Iris pigment epithelial cell (primary cell): Measurements from ENCODE around the gene SLC25A26.

Experiments used
- DNase-seq: peaks from one replicate; pipeline ENCODE4 v3.0.0-alpha.2; 2011; ENCODE audit warnings: low read depth

The SLC25A26 gene

DNA sequence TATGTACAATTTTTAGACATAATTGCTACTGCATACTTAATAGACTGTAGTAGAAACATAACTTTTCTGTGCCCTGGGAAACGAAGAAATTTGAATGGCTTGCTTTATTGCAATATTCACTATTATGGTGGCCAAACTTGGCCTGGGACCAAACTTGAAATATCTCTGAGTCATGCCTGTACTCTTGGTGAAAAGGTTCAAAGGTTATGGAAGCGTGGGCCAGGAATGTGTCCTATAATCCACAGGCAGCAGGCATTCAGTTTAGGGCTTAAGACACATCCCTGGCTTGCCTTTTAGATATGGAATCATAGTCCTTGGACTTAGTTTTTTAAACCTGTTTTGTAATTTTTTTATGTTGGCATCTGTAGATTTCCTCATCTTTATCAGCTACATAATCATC lies 155.8 kb downstream of the SLC25A26 start:
- peak; percentile 93 for DNase-seq

DNA sequence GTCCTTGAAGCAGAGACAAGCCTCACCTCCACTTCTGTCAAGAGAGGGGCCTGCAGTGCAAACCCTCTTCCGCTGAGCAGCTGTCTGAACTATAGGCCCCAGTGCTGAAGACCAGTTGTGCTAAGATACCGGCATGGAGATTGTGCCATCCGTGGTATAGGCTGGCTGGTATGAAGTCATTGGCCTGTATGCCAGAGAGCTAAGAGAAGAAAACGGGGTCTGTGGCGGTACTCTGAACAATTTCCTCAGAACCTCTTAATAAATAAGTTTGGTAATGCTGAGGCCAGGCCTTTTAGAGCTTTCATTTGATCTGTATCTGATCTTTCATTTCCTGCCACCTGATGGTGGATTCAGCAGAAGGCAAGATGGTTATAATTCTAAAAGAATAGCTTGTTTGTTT lies 157.0 kb downstream of the SLC25A26 start:
- DNase-seq: no peak

DNA sequence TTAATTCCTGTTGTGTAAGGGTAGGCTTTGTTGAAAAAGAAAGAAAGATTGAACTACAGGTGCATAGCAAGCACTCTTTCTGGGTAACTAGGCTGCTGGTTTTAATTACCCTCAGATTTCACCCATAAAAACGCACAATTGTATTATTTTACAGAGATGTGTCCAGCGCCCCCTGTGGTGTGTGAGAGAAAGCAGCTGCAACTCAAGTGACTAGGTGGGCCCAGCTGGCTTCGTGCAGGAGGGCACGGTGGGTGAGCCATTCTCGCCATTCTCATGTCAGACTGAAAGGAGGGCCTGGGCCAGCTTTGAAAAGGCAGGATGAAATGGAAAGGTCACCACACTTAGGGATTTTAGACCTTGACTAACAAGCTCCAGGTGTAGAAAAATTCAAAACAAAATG lies 157.5 kb downstream of the SLC25A26 start:
- DNase-seq: peak; percentile 40

DNA sequence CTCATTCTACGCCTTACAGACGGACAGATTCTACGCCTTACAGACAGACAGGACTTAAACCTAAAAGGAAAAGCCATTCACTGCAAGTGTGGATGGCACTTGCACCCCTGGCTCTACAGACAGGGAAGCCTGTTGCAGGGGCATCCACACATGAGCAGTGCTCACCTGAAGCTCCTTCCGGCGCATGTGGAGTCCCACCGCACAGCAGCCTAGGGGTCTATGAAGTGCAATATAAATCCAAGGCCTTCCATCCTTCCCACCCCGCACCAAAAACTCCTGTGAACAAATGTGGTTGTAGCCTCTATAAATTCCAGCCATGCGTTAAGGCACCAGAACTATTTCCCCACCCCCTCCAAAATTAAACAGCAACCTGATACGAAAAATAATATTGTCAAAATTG lies 158.8 kb downstream of the SLC25A26 start:
- DNase-seq: no peak

DNA sequence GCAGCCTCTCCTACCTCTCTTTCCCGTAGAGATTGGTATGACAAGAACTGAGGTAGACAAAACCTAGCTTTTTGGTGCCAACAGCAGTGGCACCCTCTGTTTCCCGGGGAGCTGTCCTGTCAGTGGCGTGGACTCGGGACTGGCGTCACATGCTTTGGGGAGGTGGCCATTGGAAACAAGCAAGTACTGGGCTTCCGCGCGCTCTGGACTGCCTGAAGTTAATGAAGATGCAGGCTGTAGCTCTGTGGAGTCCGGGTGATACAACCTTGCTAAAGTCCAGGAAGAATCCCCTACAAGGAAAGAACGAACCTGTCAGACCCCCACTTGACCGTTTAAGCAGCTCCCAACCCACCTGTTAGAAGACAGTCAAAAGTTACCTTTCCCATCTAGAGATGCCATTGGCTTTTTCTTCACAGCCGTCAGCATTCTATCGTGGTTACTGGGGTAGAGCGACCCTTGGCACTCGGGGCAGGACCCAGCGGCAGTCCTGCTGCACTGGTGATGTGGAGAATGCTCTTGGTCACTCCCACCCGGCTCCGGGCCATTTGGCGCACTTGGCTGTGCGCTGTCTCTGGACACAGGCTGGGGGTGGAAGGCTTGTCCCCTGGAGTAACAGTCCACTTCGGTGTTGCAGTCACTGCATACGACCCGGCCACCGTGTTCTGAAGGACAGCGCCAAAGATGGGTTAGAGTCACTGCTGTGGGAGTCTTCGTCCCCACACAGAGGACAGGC lies 159.6 kb downstream of the SLC25A26 start:
- DNase-seq: no peak

DNA sequence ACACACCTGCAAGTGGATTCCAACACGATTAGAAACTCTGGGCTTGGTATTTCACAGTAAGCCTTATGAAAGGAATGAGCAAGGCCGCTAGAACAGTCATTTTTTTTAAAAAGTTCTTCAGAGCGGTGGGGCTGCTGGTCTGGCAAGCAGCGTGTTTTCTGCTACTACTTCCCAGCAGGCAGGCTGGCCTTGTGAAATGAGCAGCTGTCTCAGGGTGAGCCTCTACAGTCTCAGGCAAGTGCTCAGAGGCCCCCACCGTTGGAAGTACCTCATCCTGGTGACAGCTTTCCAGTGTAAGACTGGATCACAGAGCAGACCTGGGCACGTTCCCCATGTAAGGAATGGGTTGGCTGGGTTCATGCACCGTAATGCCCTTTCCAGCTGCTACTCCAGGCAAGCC lies 160.8 kb downstream of the SLC25A26 start:
- no peak for DNase-seq

DNA sequence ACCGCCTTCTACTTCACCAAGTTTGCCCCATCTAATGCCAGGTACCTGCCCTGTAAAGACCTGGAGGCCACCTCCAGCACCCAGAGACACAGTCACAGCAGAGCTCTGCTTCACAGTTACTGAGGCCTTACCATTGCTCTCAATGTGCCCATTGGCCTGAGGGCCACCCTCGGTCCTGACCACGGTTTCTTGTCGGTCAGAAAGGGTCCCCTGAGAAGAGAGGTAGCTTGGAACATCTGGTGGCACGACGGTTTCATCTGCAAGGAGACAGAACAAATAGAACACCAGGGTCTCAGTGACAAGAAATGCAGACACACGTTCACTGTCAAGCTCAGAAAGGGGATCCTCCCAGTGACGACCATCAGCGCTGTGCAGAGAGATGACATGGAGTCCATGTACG lies 161.3 kb downstream of the SLC25A26 start:
- no peak for DNase-seq

DNA sequence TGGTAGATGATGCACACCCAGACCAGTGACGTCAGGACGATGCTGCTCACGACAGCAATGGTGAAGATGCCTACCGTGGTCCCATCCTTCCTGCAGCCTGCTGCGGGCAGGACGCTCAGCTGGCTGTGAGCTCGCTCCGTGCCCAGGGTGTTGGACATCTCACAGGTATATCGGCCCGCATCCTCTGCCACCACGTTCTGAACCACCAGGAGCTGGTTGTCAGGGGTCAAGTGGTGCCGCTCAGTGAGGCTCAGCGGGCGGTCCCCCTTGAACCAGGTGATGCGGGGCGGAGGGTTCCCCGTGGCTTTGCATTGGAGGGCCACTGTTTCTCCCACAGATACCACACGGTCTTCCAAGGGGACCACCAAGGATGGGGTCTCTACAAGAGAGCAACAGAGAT lies 162.2 kb downstream of the SLC25A26 start:
- no peak for DNase-seq

DNA sequence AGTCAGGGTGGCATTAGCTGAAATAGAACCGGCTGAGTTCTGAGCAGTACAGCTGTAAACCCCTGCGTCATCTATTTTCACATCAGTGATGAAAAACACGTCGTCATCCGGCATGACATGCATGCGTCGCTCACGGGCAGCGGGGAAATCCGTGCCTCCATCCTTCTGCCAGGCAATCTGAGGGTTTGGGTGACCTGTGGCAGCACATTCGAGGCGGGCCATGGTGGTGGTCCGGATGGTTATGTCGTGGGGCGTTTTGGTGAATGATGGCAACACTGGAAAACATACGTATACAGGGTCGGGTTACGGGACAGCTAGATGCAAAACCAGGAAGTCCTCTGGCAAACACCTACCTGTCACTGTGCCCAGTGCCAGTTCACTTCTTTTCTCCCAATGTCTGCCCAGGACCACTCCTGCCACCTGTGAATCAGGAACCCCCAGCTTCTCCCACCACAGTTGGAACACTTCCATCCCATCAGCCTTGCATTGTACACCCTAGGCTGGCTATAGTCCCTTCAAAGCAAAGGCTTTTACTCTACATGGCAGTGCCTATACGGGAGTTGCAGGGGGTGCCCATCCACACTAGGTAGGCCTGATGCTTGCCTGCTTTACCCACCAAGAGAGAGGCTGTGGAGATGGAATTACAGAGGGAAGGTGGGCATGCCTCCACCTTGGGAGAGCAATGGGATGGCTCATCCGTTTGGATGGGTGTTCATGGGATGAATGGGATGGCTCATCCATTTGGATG lies 163.4 kb downstream of the SLC25A26 start:
- DNase-seq: no peak

DNA sequence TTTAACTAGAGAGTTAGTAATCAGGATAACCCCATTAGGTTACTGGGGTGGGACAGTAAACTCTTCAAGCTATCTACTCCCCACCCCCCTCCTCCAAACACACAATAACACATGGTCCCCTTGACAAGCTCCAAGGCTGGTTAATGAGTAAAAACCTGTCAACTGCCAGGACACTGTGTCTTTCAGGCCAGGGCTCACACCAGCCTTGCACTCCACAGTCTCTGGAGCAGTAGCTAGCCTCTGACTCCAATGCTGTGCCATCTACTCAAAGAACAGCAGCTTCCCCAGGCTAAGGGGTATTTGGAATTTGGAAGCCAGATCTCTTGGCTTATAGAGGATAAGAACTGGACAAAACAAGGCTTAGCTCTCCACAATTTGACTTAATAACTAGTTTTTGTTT lies 164.3 kb downstream of the SLC25A26 start:
- no peak for DNase-seq

DNA sequence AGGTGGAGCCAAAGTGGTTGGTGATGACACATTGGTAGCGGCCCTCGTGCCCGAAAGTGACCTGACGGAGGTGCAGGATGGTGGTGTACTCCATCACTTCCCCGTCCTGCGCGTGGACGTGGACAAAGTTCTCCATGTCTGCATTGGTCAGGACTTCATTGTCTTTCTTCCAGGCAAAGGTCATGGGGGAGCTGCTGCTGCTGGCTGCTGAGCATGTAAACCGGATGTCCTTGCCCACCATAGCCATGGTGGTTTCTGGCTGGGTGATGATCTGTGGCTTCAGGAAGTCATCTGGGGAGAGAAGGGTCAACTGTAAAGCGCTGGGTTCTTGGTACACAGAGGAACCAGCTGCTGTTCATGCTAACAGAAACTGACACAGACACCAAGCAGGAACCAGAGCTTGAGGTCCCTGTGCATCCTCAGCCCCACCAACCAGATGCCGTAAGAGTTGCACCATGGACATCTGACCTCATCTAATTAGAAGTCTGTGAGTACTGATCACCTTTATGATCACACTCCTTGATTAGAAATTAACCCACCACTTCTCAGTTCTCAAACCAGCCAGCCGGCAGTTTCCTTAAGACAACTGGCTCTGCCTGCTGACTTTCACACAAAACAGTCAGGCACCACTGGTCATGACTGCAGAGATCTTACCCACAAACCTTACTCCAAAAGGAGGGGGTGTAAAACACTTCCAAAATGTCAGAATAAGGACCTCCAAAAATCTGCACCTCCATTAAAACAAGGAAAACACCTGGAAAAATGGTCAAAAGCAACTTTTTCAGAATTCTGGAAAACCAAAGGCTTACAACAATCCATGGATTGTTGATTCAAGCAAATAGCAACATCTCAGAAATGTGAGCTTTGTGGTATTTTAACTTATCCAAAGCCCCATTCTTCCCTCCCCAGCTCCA lies 165.5 kb downstream of the SLC25A26 start:
- DNase-seq: no peak

DNA sequence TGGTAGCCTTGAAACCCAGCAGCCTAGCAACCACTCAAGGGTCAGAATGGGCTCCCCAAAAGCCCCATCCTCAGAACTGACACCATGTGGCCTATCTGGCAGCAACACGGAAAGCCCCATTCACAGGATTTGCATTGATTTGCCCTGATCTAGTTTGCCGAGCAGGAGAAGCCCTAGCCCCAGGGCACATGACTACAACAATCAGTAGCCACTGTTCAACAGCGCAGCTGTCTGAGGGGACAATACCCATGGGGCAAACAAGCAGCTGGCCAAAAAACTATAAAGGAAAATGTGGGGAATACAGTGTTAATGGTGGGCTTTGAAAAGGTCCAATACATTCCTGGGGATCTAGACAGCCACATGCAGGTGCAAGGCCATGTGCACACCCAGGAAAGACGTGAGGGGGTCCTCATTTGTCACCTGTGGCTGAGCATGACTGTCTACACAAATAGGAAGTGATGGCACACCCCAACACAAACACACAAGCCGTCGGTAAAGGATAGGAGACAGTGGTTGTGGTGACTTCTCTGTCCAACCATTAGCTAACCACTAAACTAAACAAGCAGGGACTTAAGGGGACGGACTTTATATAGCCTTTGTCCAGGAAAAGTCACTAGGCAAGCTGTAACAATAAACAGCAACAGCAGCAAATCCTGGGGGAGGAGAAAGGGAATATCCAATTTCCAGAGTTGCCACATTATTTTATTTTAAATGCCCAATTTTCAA lies 166.3 kb downstream of the SLC25A26 start:
- no peak for DNase-seq

DNA sequence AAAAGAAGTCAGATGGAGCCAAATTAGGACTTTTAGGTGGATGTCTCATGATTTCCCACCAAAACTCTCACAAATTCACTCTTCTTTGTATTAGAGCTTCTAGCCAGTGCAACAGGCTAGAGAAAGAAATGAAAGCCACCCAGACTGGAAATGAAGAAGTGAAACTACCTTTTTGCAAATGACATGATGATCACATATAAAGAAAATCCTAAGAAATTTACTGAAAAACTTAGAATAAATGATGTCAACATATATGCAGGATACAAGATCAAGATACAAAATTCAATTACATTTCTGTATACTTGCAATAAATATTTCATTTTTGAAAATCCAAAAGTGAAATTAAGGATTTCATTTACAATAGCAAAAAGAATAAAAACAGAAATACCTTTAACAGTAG lies 169.2 kb downstream of the SLC25A26 start:
- DNase-seq: no peak

DNA sequence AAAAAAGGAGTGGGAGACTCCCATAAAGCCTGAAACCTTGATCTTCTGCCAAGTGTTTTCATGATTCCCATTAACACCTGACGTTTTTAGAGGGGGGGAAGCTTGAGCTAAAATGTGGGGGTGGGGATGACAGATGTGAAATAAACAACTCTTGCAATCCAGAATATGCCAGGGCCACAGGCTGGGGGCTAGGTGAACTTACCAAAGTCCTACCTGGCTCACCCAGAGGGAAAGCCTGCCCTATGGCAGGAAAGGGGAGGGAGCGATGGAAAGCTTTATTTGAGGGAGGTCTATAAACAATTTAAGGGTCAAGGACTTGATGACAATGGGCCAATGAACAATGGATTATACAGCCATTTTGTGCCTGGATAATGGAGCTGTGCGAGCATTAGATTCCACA lies 171.7 kb downstream of the SLC25A26 start:
- DNase-seq: no peak

DNA sequence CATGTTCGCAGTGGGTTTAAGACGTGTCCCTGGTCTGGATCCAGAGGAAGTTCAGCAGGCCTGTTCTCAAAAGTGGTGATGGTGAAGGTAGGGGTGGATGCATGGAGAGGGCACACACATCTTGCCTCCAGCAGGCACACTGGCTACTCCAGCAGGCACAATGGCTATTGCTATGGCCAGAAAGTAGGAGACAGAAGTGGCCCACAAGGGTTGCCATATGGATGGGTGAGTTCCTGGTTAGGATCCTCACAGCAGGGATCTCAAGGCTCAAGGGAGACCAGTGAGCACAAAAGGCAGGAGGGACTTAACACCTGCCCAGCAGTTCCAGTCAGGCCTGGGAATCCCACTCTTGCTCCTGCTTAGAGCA lies 172.1 kb downstream of the SLC25A26 start:
- no peak for DNase-seq

DNA sequence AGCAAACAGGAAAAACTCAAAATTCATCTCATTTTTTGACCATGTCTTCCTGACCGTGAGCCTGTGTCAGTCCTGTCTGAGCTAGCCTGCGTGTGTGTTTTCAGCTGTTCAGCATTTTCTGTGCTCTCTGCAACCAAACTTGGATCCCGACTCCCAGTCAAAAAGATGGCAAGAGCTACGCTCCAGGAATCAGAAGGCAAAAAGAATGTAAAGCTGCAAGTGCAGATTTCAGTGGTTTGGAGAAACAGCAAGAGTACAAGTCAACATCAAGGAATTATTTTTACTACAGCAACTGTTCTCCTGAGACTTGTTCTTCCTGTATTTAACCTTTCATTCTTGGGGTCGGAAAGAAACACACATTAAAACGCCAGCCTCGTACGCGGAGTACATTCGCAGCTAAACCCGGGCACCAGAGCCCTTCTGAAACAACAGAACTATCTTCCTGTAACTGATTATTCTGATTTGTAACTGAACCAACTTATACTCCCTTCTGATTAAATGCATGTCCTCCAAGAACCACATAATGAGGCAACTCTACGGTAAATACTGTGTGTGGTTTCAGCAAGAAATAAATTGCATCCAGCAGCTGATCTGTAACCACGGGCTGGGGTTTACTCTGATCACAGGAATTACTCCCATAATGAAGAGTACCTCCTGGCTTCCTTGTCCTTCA lies 172.7 kb downstream of the SLC25A26 start:
- peak; percentile 80 for DNase-seq

DNA sequence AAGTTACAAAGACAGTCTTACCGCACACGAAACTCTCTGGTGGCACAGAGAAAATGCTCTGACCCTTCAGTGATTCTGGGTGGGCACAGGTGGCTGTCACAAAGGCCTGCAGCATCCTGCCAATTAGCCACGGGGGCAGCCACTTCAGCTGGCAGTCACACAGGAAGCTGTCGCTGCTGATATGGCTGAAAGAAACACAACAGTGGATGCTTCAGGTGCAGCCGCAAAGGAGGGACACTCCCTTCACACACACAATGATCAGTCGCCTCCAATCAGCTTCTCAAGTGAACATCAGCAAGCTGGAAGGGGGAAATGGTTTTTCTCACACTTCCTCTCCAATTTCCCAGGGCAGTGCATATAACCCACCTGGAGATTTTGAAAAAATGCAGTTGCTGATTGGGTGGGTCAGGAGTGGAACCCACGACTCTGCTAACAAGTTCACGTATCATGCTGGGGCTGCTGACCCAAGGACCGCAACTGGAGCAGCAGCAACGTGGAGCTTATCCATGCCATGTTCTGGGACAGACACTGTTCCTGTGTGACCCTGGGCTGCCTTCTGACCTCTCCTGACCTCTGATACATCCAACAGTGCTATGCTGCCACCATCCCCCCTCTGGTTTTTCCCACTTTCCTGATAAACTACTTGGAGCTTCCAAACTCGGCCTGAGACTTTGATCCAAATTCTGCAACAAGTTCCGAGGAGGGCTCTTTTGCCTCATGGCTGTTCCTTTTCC lies 173.4 kb downstream of the SLC25A26 start:
- no peak for DNase-seq

DNA sequence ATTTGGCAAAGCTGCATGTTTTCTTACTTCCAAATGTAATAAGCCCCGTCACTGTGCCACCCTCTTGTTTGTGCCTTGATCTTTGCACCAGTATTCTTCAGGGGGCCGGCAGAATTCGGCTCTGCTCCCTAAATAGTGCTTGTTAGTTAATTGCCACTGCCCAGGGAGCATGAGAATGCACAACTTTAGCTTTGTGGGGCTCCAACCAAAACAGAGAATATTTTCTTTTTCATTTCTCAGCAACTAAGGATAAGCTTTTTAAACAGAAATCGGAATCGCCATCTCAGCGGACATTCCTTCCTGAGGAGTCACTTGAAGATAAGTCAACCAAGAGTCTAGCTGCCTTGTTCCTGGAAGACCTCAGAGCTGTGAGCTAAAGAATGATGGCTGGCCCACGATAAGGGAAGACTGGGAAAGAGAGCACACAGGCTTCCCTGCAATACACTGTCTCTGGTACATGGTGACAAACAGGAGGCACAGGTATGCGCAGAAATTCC lies 174.0 kb downstream of the SLC25A26 start:
- peak; percentile 89 for DNase-seq

DNA sequence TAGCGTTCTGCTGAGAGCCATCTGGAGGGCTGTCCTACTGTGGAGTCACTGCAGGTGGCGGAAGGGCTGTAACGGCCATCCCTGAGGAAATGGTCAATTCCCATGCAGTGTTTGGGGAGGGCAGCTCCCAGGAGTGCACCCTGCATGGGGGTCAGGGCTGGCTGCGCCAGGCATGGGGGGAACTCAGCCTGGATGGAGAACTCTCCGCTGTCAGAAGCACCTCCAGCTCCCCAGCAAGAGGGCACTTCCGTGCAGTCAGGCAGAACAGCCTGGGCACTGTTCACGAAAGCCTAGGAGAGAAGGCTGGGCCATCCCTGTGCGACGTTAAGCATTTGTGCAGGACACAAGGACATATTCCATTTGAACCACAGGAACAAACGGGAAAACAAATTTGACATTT lies 174.8 kb downstream of the SLC25A26 start:
- no peak for DNase-seq

DNA sequence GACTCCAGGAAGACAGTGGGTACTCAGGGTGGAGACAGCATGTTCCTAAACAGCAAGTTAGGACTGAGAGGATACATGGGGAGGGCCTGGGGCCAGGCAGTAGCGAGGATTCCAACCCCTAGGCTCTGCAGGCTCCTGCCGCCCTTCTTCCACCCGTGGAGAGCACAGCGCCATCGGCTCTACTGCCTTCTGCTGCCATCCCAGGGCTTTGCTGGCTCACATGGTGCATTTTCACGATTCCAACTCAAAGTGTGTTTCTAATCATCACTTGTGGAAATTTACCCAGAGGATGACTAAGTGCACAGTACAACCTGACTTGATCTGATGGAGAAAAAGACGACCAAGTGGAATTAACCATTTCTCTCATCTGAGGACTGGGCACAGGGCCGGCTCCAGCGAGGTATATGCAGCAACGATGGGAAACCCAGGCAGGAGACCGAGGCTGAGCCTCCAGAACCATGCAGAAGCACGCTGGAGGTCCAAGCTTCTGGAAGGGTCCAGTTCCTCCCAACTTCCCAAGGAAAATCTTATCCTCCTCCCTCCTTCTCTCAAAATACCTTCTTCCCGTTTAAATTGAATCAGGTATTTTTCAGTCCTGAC lies 175.5 kb downstream of the SLC25A26 start:
- DNase-seq: no peak
